GM18873 (cell line): Measurements from ENCODE around the gene COX19.

ENCODE experiments used
- ATAC-seq: cut with Tn5 transposase; IDR thresholded peaks from one replicate; pipeline ENCODE4 v1.9.1; 2021; ENCODE audit warnings: mild to moderate bottlenecking, moderate library complexity, moderate number of reproducible peaks; ENCODE audit not compliant: unreplicated experiment, low FRiP score

COX19 gene

GRCh38 chr7:979886-980571, 4.7 kb upstream of the COX19 start:
- no peak for ATAC-seq

GRCh38 chr7:979151-979550, 3.8 kb upstream of the COX19 start:
- no peak for ATAC-seq

GRCh38 chr7:978416-979091, 3.2 kb upstream of the COX19 start:
- no peak for ATAC-seq

GRCh38 chr7:978049-978346, 2.6 kb upstream of the COX19 start:
- ATAC-seq, result no peak

- ATAC-seq, result no peak
Observed at GRCh38 chr7:977326-978048, 2.1 kb upstream of the COX19 start.

GRCh38 chr7:976901-977325, 1.6 kb upstream of the COX19 start:
- ATAC-seq, result no peak

- no peak for ATAC-seq
Observed at GRCh38 chr7:975702-976473, 539 bp upstream of the COX19 start.

- no peak for ATAC-seq
Observed at GRCh38 chr7:974172-974571, 1.2 kb downstream of the COX19 start.

GRCh38 chr7:973312-973711, 2.0 kb downstream of the COX19 start:
- no peak for ATAC-seq

- ATAC-seq, result no peak
Observed at GRCh38 chr7:972676-973309, 2.6 kb downstream of the COX19 start.

- ATAC-seq, result no peak
Observed at GRCh38 chr7:972110-972509, 3.2 kb downstream of the COX19 start.

GRCh38 chr7:970744-971143, 4.6 kb downstream of the COX19 start:
- no peak for ATAC-seq

- no peak for ATAC-seq
Observed at GRCh38 chr7:969403-969802, 5.9 kb downstream of the COX19 start.

GRCh38 chr7:968205-969105, 6.9 kb downstream of the COX19 start:
- ATAC-seq, result no peak

- no peak for ATAC-seq
Observed at GRCh38 chr7:967361-968082, 7.8 kb downstream of the COX19 start.

GRCh38 chr7:966291-967069, 8.9 kb downstream of the COX19 start:
- ATAC-seq, result no peak

- no peak for ATAC-seq
Observed at GRCh38 chr7:964401-965231, 10.7 kb downstream of the COX19 start.
